Prostate gland (tissue), 2 donors: Measurements from ENCODE around the gene PLS3. TPM values are rescaled to one million over a fixed set of nuclear protein-coding genes. Genes with fewer than 3 reads are reported as not detected.

Experiments used
- DNase-seq: peaks from one replicate; pipeline ENCODE4 v3.0.0-alpha.2; 2019; ENCODE audit warnings: low spot score
- H3K27ac ChIP-seq, 2 donors: fragments of 200-600 bp; sonication (generic); 2 replicates each; pipeline ENCODE4 v1.5.1; 2017 to 2019
- H3K27me3 ChIP-seq: fragments of 200-600 bp; sonication (generic); replicated peaks from 2 replicates; pipeline ENCODE4 v1.5.1; 2019; ENCODE audit not compliant: insufficient read depth
- H3K36me3 ChIP-seq, 2 donors: fragments of 200-600 bp; sonication (generic); 1 replicate in 1 of 2; 2 replicates in 1 of 2; pipeline versions ENCODE4 v1.5.1 to v1.8.1; 2017 to 2019
- H3K4me1 ChIP-seq: fragments of 200-600 bp; sonication (generic); replicated peaks from 2 replicates; pipeline ENCODE4 v1.5.1; 2019
- H3K4me3 ChIP-seq, 2 donors: fragments of 200-600 bp; sonication (generic); 2 replicates each; pipeline ENCODE4 v1.5.1; 2017 to 2019
- H3K9me3 ChIP-seq: fragments of 200-600 bp; sonication (generic); 2 replicates; pipeline ENCODE4 v1.5.1; 2017
- CTCF ChIP-seq, 4 experiments: fragments of 200-600 bp in 2 of 4; fragments of 450-650 bp in 2 of 4; sonication (generic) in 2 of 4; IDR thresholded peaks; 1 replicate in 3 of 4; 2 replicates in 1 of 4; pipeline ENCODE4 v1.5.1; 2016 to 2019; ENCODE audit warnings: antibody characterized with exemption in 4 of 4, mild to moderate bottlenecking in 2 of 4, moderate library complexity in 2 of 4
- POLR2A ChIP-seq: fragments of 450-650 bp; IDR thresholded peaks from one replicate; pipeline ENCODE4 v1.6.1; 2016; ENCODE audit warnings: antibody characterized with exemption, mild to moderate bottlenecking
- POLR2AphosphoS5 ChIP-seq: sonication (generic); formaldehyde crosslinking; IDR thresholded peaks from one replicate; pipeline ENCODE4 v1.6.1; 2017; ENCODE audit warnings: antibody characterized with exemption
- WGBS: methylation state at CpG from one replicate; pipeline ENCODE4 v1.1.5; 2018; 5-methylcytosine and 5-hydroxymethylcytosine counted together
- intact Hi-C: fragments of 100-400 bp; cut with DNase I; formaldehyde crosslinking; loops from one replicate; pipeline ENCODE4 v1.14.2; 2022
- total RNA-seq, 2 donors: library from RNA; depleted of rRNA; stranded (reverse); fragments of >200 nt; gene quantifications; one replicate each; pipeline ENCODE4 v1.1.0, GENCODE V29; 2016

The PLS3 gene, protein sequence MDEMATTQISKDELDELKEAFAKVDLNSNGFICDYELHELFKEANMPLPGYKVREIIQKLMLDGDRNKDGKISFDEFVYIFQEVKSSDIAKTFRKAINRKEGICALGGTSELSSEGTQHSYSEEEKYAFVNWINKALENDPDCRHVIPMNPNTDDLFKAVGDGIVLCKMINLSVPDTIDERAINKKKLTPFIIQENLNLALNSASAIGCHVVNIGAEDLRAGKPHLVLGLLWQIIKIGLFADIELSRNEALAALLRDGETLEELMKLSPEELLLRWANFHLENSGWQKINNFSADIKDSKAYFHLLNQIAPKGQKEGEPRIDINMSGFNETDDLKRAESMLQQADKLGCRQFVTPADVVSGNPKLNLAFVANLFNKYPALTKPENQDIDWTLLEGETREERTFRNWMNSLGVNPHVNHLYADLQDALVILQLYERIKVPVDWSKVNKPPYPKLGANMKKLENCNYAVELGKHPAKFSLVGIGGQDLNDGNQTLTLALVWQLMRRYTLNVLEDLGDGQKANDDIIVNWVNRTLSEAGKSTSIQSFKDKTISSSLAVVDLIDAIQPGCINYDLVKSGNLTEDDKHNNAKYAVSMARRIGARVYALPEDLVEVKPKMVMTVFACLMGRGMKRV
- total RNA-seq, result 10 to 100 TPM; 32.1 to 69.3 TPM

DNA sequence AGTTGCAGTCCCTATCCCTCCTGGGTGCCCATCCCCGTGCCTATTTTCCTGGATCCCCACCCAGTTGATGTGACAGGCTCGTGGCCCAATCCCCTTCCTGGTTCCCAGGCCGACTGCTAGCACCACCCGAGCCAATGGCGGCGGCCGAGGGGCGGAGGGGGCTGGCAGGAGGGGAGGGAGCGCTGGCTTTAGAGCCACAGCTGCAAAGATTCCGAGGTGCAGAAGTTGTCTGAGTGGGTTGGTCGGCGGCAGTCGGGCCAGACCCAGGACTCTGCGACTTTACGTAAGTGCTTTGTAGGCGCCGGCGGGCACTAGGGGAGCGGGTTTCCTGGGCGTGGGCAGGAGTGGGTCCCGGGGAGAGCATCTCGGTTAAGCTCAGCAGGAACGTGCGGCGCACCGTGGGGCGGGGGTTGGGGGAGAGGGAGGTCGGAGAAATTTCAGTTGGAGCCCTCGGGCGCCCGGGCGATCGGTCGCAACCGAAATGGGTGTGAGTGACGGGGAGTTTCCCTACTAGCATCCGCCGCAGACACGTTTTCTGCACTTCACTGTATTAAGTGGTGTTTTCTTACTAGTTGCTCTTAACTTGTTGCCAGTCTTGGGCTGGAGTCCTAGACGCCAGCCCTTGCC lies at the start of gene PLS3:
PLS3 (plus strand) TSS at position 197 of the 627 bp plus-strand sequence. CDS start 49,077 bp downstream, outside the sequence.
- no peaks in the 10 kb centered on the region for H3K27me3 ChIP-seq

DNA sequence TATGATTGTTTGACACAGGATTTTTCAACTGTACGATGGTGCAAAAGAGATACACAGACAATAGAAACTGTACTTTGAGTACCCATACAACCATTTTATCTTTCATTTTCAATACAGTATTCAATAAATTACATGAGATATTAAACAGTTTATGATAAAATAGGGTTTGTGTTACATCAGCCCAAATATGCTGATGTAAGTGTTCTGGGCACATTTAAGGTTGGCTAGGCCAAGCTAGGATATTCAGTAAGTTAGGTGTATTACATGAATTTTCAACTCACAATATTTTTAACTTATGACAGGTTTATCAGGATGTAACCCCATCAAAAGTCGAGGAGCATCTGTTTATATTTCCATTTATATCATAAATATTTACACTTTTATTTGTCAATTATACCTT lies 42.9 kb upstream of the PLS3 start:
- no peaks in the 10 kb centered on the region for H3K4me1 ChIP-seq
- H3K36me3 ChIP-seq, result no peaks in the 10 kb centered on the region
- H3K27ac ChIP-seq, result no peak overlapping the region
- H3K4me3 ChIP-seq, result no peak overlapping the region
- H3K27me3 ChIP-seq, result no peaks in the 10 kb centered on the region
- no peak for TF ChIP-seq POLR2A
- TF ChIP-seq POLR2AphosphoS5, result no peak
- TF ChIP-seq CTCF (IDR thresholded peaks at IDR 0.05), result no peak
- WGBS, result 76% methylated on average over 2 of the region's 2 CpGs
- intact Hi-C loops, result no loop called here
- H3K9me3 ChIP-seq, result no peaks in the 10 kb centered on the region
- no peak for DNase-seq

More for the DNA sequence above, at the start of gene PLS3:
- peak; percentile 60 for DNase-seq
- TF ChIP-seq POLR2AphosphoS5 (peak; percentile 68), CTCF (IDR thresholded peaks at IDR 0.05) (no peak), POLR2A (peak; percentile 54)
- no peaks in the 10 kb centered on the region for H3K36me3 ChIP-seq
- peak within 1 kb of the TSS; percentile 40 to 41 for H3K4me3 ChIP-seq
- under 1% methylated on average over 18 of the region's 40 CpGs for WGBS
- peak within 1 kb of the TSS; percentile 69 to 78 for H3K27ac ChIP-seq
- H3K4me1 ChIP-seq, result no peaks in the 10 kb centered on the region
- no peaks in the 10 kb centered on the region for H3K9me3 ChIP-seq
- intact Hi-C loops, result loop anchor here (5.0 kb wide), 3 partner anchors 56 to 229 kb away; no protein-coding TSS in a partner anchor

DNA sequence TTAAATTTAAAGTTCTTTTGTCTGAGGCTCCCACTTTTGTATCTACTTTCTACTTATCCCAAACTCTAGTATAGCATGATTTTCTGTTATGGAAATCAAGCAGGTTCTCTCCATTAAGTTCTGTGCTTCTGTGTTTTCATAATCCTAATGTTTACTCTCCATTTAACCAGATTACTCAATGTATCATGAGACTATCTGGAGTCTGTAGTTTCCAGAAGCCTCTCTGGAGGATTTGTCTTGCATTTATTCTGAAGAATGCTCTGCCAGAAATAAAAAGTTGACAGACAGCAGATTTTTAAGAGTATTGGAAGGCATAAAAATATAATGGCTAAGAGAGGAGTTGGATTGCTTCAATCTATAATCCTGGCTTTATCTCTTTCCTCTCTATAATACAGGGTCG lies 39.2 kb upstream of the PLS3 start:
- Histone ChIP-seq H3K27ac (no peak overlapping the region), H3K4me1 (no peaks in the 10 kb centered on the region), H3K36me3 (no peaks in the 10 kb centered on the region), H3K27me3 (no peaks in the 10 kb centered on the region), H3K4me3 (no peak overlapping the region), H3K9me3 (no peaks in the 10 kb centered on the region)
- DNase-seq, result no peak
- TF ChIP-seq CTCF (IDR thresholded peaks at IDR 0.05), result no peak
- TF ChIP-seq POLR2AphosphoS5, result no peak
- no peak for TF ChIP-seq POLR2A
- 50% methylated on average over 1 of the region's 1 CpG for WGBS
- intact Hi-C loops, result no loop called here

- no peaks in the 10 kb centered on the region for H3K27me3 ChIP-seq
- no peaks in the 10 kb centered on the region for H3K4me1 ChIP-seq
- no peak for DNase-seq
- intact Hi-C loops, result no loop called here
- no peak for TF ChIP-seq POLR2A
- TF ChIP-seq POLR2AphosphoS5, result no peak
- TF ChIP-seq CTCF (IDR thresholded peaks at IDR 0.05), result no peak
- H3K9me3 ChIP-seq, result no peaks in the 10 kb centered on the region
- H3K4me3 ChIP-seq, result no peak overlapping the region
- no peaks in the 10 kb centered on the region for H3K36me3 ChIP-seq
- H3K27ac ChIP-seq, result no peak overlapping the region
These were observed 38.0 kb upstream of the PLS3 start for GRCh38 chrX:115522952-115523351.
